Measurements from ENCODE around the gene C10orf90. TPM values are rescaled to one million over a fixed set of nuclear protein-coding genes. Genes with fewer than 3 reads are reported as not detected.

C10orf90 gene
- polyA plus RNA-seq, 3 donors: not detected

DNA sequence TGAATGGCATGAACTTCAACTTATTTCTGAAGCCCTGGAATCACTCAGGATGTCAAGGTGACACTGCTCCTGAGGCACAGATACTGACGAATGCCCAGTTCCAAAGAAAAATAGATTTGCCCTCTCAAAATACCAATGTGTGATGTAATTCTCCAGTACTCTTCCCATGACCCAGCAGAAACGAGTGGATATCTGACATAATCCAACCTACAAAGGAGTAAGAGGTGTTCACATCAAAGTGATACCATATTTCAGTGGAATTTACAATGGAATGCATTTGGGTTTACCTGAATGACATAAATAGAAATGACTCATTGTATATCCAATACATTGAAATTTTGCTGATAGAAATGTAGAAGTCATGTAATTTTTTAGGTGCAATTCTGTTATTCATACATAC lies 161.3 kb downstream of the C10orf90 start:
- Histone ChIP-seq H2AFZ (ENCODE audit: insufficient read depth, low read depth, low read length, poor library complexity, severe bottlenecking) (no peak overlapping the region), H4K20me1 (ENCODE audit: insufficient read depth, low read length) (no peaks in the 10 kb centered on the region), H3K4me1 (ENCODE audit: control insufficient read depth in 1 of 2, insufficient read depth in 2 of 2, low read length in 2 of 2) (no peaks in the 10 kb centered on the region), H3K27me3 (ENCODE audit: control insufficient read depth in 2 of 2, insufficient read depth in 2 of 2, low read length in 2 of 2) (no peaks in the 10 kb centered on the region), H3K4me3 (replicated peaks in 1 of 3; ENCODE audit: low read depth in 2 of 3, low read length in 3 of 3) (no peak overlapping the region), H3K9me3 (replicated peaks in 1 of 2; ENCODE audit: control insufficient read depth in 1 of 2, insufficient read depth in 1 of 2, low read length in 2 of 2) (no peaks in the 10 kb centered on the region), H3K9ac (ENCODE audit: insufficient read depth, low read length, poor library complexity, severe bottlenecking) (no peak overlapping the region), H3K36me3 (replicated peaks in 1 of 2; ENCODE audit: control insufficient read depth in 1 of 2, insufficient read depth in 2 of 2, low read length in 2 of 2) (no peaks in the 10 kb centered on the region), H3K27ac (ENCODE audit: low read depth in 1 of 2, low read length in 2 of 2) (no peak overlapping the region), H3K79me2 (ENCODE audit: insufficient read depth, low read length) (no peaks in the 10 kb centered on the region), H3K4me2 (replicated peaks; ENCODE audit: extremely low read depth, low read length, poor library complexity, severe bottlenecking) (no peak overlapping the region)
- DNase-seq: no peak
- TF ChIP-seq, protein P1, sequence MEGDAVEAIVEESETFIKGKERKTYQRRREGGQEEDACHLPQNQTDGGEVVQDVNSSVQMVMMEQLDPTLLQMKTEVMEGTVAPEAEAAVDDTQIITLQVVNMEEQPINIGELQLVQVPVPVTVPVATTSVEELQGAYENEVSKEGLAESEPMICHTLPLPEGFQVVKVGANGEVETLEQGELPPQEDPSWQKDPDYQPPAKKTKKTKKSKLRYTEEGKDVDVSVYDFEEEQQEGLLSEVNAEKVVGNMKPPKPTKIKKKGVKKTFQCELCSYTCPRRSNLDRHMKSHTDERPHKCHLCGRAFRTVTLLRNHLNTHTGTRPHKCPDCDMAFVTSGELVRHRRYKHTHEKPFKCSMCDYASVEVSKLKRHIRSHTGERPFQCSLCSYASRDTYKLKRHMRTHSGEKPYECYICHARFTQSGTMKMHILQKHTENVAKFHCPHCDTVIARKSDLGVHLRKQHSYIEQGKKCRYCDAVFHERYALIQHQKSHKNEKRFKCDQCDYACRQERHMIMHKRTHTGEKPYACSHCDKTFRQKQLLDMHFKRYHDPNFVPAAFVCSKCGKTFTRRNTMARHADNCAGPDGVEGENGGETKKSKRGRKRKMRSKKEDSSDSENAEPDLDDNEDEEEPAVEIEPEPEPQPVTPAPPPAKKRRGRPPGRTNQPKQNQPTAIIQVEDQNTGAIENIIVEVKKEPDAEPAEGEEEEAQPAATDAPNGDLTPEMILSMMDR (IDR thresholded peaks at IDR 0.05): no peak
- intact Hi-C loops (cut with micrococcal nuclease): no loop called here
- no peaks in the 10 kb centered on the region for H3K9me3 Mint-ChIP-seq
- no peaks in the 10 kb centered on the region for H3K36me3 Mint-ChIP-seq
- no peak overlapping the region for H3K27ac Mint-ChIP-seq
- no peaks in the 10 kb centered on the region for H3K4me1 Mint-ChIP-seq
- no peak overlapping the region for H3K4me3 Mint-ChIP-seq
- H3K27me3 Mint-ChIP-seq (ENCODE audit: low read depth in 3 of 3): peaks cover 0 to 5% (median 2%) of the 10 kb centered on the region in 3 donors
- WGBS (ENCODE audit: insufficient coverage): no CpG with 5 or more reads among the region's 2 CpGs

DNA sequence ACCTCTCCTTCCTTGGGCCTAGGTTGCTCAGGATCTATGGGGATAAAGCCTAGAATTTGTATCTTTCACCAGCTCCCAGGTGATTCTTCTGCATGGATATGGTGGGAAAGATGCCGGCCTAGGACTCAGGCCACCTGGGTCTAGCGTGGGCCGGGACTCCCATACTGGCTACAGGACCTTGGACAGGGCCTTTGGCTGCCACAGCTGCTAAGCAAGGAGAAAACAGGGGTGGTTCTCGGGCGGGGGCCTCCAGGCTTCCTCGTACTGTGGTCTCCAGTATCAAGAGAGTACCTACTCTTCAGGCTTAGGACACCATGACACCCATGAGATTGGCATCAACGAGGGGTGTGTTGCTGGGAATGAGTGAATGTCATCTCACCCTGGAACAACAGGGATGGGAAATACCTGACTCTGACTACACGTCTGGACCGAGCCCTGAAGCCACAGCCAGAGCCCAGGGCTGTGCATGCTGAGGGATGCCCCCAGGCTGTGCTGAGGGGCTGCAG lies 161.9 kb downstream of the C10orf90 start:
- 63% methylated on average over 5 of the region's 9 CpGs for WGBS (ENCODE audit: insufficient coverage)
- no peak overlapping the region for H2AFZ ChIP-seq (ENCODE audit: insufficient read depth, low read depth, low read length, poor library complexity, severe bottlenecking)
- no peak overlapping the region for H3K4me3 Mint-ChIP-seq
- H3K9ac ChIP-seq (ENCODE audit: insufficient read depth, low read length, poor library complexity, severe bottlenecking): no peak overlapping the region
- H4K20me1 ChIP-seq (ENCODE audit: insufficient read depth, low read length): no peaks in the 10 kb centered on the region
- no peak for DNase-seq
- H3K27ac ChIP-seq (ENCODE audit: low read depth in 1 of 2, low read length in 2 of 2): no peak overlapping the region
- H3K27me3 Mint-ChIP-seq (ENCODE audit: low read depth in 3 of 3): peaks cover 0 to 8% (median 2%) of the 10 kb centered on the region in 3 donors
- no peaks in the 10 kb centered on the region for H3K9me3 Mint-ChIP-seq
- TF ChIP-seq, protein P1 (IDR thresholded peaks at IDR 0.05): no peak
- no peaks in the 10 kb centered on the region for H3K4me1 Mint-ChIP-seq
- H3K4me1 ChIP-seq (ENCODE audit: control insufficient read depth in 1 of 2, insufficient read depth in 2 of 2, low read length in 2 of 2): no peaks in the 10 kb centered on the region
- H3K36me3 Mint-ChIP-seq: no peaks in the 10 kb centered on the region
- no peaks in the 10 kb centered on the region for H3K36me3 ChIP-seq (replicated peaks in 1 of 2; ENCODE audit: control insufficient read depth in 1 of 2, insufficient read depth in 2 of 2, low read length in 2 of 2)
- H3K79me2 ChIP-seq (ENCODE audit: insufficient read depth, low read length): no peaks in the 10 kb centered on the region
- H3K4me2 ChIP-seq (replicated peaks; ENCODE audit: extremely low read depth, low read length, poor library complexity, severe bottlenecking): no peak overlapping the region
- no peaks in the 10 kb centered on the region for H3K27me3 ChIP-seq (ENCODE audit: control insufficient read depth in 2 of 2, insufficient read depth in 2 of 2, low read length in 2 of 2)
- H3K4me3 ChIP-seq (replicated peaks in 1 of 3; ENCODE audit: low read depth in 2 of 3, low read length in 3 of 3): no peak overlapping the region
- intact Hi-C loops (cut with micrococcal nuclease): no loop called here
- H3K9me3 ChIP-seq (replicated peaks in 1 of 2; ENCODE audit: control insufficient read depth in 1 of 2, insufficient read depth in 1 of 2, low read length in 2 of 2): no peaks in the 10 kb centered on the region
- no peak overlapping the region for H3K27ac Mint-ChIP-seq
